HTERT RPE-1 (cell line): ENCODE results near the gene SHKBP1.
"Not testable (repeated sequence)": the region's sequence is repeated elsewhere in the genome, so short reads cannot be mapped to it uniquely, and the experiment has no call there.

Source experiments
- in situ Hi-C: fragments of 300-500 bp; cut with MboI; formaldehyde crosslinking; loops from 4 replicates; pipeline ENCODE4 v1.14.3; 2020; ENCODE audit warnings: low sequenced_read_pairs

SHKBP1 gene

GRCh38 chr19:40576585-40577451, at the start of gene SHKBP1:
Gene SHKBP1, plus strand, starts transcription at chr19:40576873. Its CDS starts 27 bp downstream, at chr19:40576900.
- in situ Hi-C loops: no loop called here

GRCh38 chr19:40528078-40528477, 48.6 kb upstream of the SHKBP1 start:
- in situ Hi-C loops: no loop called here

GRCh38 chr19:40528533-40529092, 48.1 kb upstream of the SHKBP1 start:
- in situ Hi-C loops: no loop called here

GRCh38 chr19:40529093-40529954, 47.3 kb upstream of the SHKBP1 start:
- in situ Hi-C loops: no loop called here

- in situ Hi-C loops: no loop called here
Observed at GRCh38 chr19:40530091-40530901, 46.4 kb upstream of the SHKBP1 start.

GRCh38 chr19:40533508-40533907, 43.2 kb upstream of the SHKBP1 start:
- in situ Hi-C loops: no loop called here

GRCh38 chr19:40534148-40534547, 42.5 kb upstream of the SHKBP1 start:
- in situ Hi-C loops: no loop called here

- in situ Hi-C loops: no loop called here
Observed at GRCh38 chr19:40539070-40539469, 37.6 kb upstream of the SHKBP1 start.

GRCh38 chr19:40542202-40542859, 34.3 kb upstream of the SHKBP1 start:
- in situ Hi-C loops: no loop called here

- in situ Hi-C loops: no loop called here
Observed at GRCh38 chr19:40543029-40543597, 33.6 kb upstream of the SHKBP1 start.

GRCh38 chr19:40546153-40546841, 30.4 kb upstream of the SHKBP1 start:
- in situ Hi-C loops: not testable (repeated sequence)

GRCh38 chr19:40547190-40547589, 29.5 kb upstream of the SHKBP1 start:
- in situ Hi-C loops: not testable (repeated sequence)

GRCh38 chr19:40547836-40548235, 28.8 kb upstream of the SHKBP1 start:
- in situ Hi-C loops: no loop called here

GRCh38 chr19:40549007-40549708, 27.5 kb upstream of the SHKBP1 start:
- in situ Hi-C loops: no loop called here

GRCh38 chr19:40550951-40551350, 25.7 kb upstream of the SHKBP1 start:
- in situ Hi-C loops: no loop called here

- in situ Hi-C loops: no loop called here
Observed at GRCh38 chr19:40552848-40553247, 23.8 kb upstream of the SHKBP1 start.

- in situ Hi-C loops: no loop called here
Observed at GRCh38 chr19:40553885-40554857, 22.5 kb upstream of the SHKBP1 start.
